ENCODE data around the gene MRGPRD.
"Not testable (repeated sequence)": the region's sequence is repeated elsewhere in the genome, so short reads cannot be mapped to it uniquely, and the experiment has no call there.

The MRGPRD gene

GRCh38 chr11:68993546-68993945 is 12.8 kb upstream of the MRGPRD start:
- DNase-seq, result no peak

GRCh38 chr11:68992743-68993255 is 12.0 kb upstream of the MRGPRD start:
- no peak for DNase-seq

GRCh38 chr11:68990995-68991780 is 10.4 kb upstream of the MRGPRD start:
- DNase-seq, result no peak

DNA sequence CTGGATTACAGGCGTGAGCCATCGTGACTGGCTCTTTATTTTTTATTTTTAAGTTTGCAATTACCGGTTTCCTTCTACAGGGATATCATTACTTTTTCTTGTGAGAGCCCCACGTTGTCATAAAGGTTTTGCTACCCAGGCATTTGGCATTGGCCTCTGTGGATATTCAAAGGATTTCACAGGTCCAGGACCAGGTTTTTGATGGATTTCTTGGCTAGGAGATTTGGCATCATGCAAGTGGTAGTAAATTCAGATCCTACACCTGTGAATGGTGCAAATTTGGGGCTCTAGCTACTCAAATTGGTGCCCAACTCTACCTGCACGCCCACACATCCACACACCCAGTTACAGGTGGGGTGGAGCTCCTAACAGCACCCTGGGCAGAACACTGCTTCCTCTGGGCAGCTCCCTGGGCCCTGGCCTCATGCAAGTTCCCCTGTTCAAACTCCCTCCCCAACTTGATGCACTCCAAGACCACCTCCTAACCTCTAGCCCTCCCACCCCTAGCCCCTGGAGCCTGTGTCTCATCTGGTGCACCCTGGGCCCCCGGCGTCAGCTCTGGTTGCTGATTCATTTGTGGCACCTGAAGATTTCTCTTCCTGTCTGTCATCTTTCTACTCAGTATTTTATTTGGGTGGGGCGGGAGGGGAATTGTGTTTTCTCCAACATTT is 9.3 kb upstream of the MRGPRD start:
- DNase-seq, result no peak

DNA sequence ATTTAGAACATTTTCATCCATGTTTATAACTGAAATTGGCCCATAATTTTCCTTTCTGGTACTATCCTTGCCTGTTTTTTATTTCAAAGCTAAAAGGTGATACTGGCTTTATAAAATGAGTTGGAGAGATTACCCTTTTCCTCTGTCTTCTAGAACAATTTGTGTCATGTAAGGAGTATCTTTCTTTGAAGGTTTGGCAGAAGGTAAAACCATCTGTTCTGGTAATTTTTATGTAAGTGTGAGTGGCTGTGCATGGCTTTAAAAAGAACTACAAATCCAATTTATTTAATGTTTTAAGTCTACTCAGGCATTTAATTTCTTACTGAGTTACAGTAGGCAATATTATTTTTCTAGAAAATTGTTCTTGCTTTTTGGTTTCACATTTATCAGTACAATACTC is 7.7 kb upstream of the MRGPRD start:
- no peak for DNase-seq

GRCh38 chr11:68987211-68987610 is 6.4 kb upstream of the MRGPRD start:
- DNase-seq, result no peak

DNA sequence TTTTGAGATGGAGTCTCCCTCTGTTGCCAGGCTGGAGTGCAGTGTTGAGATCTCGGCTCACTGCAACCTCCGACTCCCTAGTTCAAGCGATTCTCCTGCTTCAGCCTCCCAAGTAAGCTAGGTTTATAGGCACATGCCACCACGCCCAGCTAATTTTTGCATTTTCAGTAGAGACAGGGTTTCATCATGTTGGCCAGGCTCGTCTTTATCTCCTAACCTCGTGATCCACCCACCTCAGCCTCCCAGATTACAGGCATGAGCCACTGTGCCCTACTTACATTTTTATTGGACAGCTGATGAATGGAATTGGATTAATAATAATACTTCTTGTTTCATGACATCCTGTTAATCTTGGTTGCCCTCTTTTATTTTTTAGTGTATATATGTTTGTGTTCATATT is 3.0 kb upstream of the MRGPRD start:
- peak; percentile 77 for DNase-seq

- DNase-seq, result no peak
Observed at GRCh38 chr11:68982134-68982533, 1.3 kb upstream of the MRGPRD start.

- no peak for DNase-seq
Observed at GRCh38 chr11:68979931-68980775, 633 bp downstream of the MRGPRD start.

DNA sequence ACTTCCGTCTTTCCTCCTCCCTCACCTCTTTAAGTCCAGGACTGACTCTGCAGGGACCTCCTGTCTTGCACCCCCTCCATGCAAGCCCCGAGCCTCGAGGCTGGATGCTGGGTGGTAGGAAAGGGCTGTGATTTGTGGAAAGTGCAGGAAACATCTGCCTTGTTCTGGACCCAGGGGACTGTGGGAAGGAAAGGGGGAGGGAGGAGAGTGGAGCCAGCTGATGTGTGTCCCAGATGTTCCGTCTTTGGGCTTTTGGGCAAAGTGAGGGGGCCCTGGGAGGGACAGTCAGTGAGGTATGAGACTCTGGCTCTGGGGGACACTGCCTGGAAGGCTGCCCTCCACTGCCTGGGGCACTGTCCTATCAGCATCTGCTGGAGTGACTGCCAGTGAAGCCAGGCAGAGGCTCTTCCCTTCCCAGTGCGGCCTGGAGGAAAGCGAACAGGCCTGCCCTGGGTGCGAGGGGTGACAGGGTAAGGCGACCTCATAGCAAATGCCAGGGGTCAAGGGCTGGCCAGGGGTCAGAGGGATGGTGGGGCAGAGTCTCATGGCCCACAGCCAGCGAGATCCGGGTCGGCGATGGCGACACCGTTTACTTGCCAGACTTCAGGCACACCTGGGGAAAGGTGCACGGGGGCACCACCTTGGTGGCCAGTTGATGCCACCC is 1.7 kb downstream of the MRGPRD start:
- DNase-seq, result no peak

GRCh38 chr11:68978626-68978930 is 2.2 kb downstream of the MRGPRD start:
- DNase-seq, result no peak

- DNase-seq, result no peak
Observed at GRCh38 chr11:68977781-68978625, 2.8 kb downstream of the MRGPRD start.

DNA sequence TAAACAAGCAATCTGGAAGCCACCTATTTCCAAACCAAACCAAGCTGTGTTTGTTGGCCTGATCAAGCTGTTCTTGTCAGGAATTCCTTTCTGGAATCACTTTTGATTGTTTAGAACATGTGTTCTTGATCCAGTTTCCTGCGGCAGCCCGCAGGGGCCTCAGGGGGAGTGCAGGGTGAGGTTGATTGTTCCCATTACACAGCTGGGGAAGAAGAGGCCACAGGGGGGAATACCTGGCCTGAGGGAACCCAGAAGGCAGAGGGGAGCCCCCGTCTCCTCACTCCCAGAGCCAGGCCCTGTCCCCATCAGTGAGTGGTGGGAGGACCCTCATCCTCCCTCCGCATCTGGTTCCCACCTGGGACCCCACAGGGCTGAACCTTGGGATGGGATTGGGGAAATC is 4.2 kb downstream of the MRGPRD start:
- DNase-seq, result no peak

GRCh38 chr11:68976095-68976494 is 4.7 kb downstream of the MRGPRD start:
- DNase-seq, result no peak

- DNase-seq, result peak; percentile 54
Observed at GRCh38 chr11:68974421-68975194, 6.2 kb downstream of the MRGPRD start.

DNA sequence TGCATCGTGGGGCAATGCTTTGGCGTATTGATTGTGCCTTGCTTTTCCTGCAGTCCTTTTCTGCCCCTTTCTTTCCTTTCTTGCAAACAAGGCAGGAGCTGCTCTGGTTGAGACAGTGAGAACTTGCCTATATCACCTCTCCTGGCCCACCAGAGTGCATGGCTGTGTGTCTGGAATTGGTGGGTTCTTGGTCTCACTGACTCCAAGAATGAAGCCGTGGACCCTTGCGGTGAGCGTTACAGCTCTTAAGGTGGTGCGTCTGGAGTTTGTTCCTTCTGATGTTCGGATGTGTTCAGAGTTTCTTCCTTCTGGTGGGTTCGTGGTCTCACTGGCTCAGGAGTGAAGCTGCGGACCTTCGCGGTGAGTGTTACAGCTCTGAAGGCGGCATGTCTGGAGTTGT is 7.1 kb downstream of the MRGPRD start:
- DNase-seq, result not testable (repeated sequence)

- DNase-seq, result no peak
Observed at GRCh38 chr11:68973219-68973618, 7.6 kb downstream of the MRGPRD start.

DNA sequence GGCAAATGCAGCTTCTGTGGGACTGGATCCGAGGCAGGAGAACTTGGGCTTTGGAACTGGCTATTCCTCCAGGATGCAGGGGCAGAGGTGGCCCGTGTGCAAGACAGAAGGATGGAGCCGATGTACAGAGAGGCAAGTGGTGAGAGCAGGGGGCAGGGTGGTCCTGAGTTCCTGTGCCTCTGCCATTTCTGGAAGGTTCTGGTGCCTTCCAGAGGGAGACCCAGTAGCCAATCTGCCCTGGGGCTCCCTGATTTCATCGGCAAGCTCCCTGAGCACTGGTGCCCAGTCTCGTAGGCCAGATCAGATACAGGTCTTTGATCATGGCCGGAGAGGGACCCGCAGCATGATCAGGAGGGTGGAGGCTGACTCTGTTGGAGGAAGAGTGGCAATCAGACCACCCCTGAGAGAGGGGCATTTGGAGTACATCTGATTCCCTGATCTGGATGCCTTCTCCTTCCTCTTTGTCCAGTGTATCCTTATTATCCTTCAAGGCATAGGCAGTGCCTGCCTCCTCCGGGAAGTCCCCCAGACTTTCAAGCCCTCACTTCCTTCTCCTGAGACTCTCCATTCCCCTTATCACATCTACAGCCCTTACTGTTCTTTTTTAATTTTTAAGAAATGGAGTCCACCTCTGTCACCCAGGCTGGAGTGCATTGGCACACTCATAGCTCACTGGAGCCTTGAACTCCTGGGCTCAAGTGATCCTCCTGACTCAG is 9.7 kb downstream of the MRGPRD start:
- no peak for DNase-seq

DNA sequence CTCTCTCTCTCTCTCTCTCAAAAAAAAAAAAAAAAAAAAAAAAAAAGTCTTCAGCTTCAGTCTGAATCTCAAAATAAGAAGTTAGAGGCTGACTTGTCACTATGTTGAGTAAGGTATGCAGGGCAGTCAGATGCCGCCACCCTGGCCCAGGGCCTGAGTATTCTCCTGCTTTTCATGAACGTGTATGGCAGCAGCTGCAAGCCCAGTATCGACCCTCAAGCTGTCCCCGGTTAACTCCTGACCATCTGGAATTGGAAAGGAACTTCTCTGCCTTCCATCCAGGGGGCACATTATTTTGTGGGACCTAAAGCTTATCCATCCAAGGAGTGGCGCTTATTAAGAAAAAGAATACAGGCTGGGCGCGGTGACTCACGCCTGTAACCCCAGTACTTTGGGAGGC is 11.4 kb downstream of the MRGPRD start:
- no peak for DNase-seq
